GM10266 (cell line): ENCODE data around the gene ATP8A1.

ENCODE experiments used
- DNase-seq: peaks from one replicate; pipeline ENCODE4 v3.0.0; 2012; ENCODE audit errors: extremely low spot score
- TF ChIP-seq, protein P1 (sequence below): IDR thresholded peaks from 2 replicates; pipeline ENCODE4 v1.5.1; 2012; ENCODE audit warnings: mild to moderate bottlenecking, low read depth; ENCODE audit not compliant: control insufficient read depth, insufficient read depth; ENCODE audit errors: missing control alignments

The ATP8A1 gene

DNA sequence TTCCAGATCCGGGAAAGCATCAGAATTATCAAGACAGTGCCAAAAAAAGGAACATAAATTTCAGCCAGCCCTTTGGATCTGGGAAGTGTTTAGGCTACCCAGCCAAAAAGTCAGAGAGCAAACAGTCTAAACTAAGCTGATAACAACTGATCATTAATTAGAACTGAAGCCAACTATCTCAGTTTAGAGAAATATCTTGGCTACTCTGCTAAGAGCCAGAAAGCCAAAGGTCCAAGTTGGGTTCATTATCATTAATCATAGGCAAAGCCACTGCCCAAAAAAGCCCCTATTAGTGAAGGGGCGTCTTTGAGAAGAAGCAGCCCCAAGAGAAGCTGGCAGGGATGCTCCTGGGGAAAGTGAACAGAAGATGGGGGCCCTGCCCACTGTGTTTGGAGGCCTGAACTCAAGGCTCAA lies 296.6 kb downstream of the ATP8A1 start:
- DNase-seq, result no peak
- TF ChIP-seq, protein P1, sequence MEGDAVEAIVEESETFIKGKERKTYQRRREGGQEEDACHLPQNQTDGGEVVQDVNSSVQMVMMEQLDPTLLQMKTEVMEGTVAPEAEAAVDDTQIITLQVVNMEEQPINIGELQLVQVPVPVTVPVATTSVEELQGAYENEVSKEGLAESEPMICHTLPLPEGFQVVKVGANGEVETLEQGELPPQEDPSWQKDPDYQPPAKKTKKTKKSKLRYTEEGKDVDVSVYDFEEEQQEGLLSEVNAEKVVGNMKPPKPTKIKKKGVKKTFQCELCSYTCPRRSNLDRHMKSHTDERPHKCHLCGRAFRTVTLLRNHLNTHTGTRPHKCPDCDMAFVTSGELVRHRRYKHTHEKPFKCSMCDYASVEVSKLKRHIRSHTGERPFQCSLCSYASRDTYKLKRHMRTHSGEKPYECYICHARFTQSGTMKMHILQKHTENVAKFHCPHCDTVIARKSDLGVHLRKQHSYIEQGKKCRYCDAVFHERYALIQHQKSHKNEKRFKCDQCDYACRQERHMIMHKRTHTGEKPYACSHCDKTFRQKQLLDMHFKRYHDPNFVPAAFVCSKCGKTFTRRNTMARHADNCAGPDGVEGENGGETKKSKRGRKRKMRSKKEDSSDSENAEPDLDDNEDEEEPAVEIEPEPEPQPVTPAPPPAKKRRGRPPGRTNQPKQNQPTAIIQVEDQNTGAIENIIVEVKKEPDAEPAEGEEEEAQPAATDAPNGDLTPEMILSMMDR, result no peak

DNA sequence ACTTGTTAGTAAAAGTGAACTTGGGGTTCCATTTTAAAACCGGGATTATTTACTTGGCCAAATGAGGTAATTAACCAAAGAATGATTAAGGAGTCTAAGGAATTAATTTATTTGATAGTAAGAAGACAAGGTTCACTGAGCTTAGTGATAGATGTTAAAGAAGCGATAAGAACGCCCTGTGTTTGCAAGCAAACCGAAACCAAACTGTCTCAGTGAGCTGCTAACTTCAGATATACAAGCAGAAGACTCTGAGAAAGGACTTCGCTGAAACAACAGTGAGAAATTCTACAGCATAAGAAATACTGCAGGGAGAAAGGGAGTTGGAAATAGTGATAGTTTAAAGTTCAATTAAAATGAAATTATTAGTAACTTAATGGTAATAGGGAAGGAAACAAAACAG lies 297.2 kb downstream of the ATP8A1 start:
- TF ChIP-seq, protein P1, result no peak
- DNase-seq, result no peak
